ENCODE data around the gene SKAP2. TPM values are rescaled to one million over a fixed set of nuclear protein-coding genes. Genes with fewer than 3 reads are reported as not detected.

The SKAP2 gene
- total RNA-seq, 1 donor: 19.5 TPM

- no peak overlapping the region for H3K27ac ChIP-seq (ENCODE audit: low read depth, low read length)
- no peak overlapping the region for H2AFZ ChIP-seq (ENCODE audit: low read length)
- peaks cover 9% of the 10 kb centered on the region for H3K4me1 ChIP-seq (ENCODE audit: insufficient read depth, low read length)
- H3K27me3 ChIP-seq (ENCODE audit: insufficient read depth, low read length): no peaks in the 10 kb centered on the region
- H3K4me3 ChIP-seq (ENCODE audit: insufficient read depth, low read length): no peak overlapping the region
- no peaks in the 10 kb centered on the region for H3K36me3 ChIP-seq (ENCODE audit: insufficient read depth, low read length)
- no peak overlapping the region for H3K4me2 ChIP-seq (ENCODE audit: insufficient read depth, low read length)
- DNase-seq (ENCODE audit: insufficient read length, low spot score, missing footprints): no peak
- no peaks in the 10 kb centered on the region for H3K9me3 ChIP-seq (ENCODE audit: low read depth, low read length)
- H3K79me2 ChIP-seq (ENCODE audit: insufficient read depth, low read length): no peaks in the 10 kb centered on the region
- H4K20me1 ChIP-seq (ENCODE audit: insufficient read depth, low read length): no peaks in the 10 kb centered on the region
- TF ChIP-seq CTCF (IDR thresholded peaks at IDR 0.05; ENCODE audit: extremely low read depth, low read depth, low read length): no peak
These were observed 176.0 kb downstream of the SKAP2 start for GRCh38 chr7:26688388-26688787.

- Histone ChIP-seq H3K4me1 (ENCODE audit: insufficient read depth, low read length) (peaks cover 9% of the 10 kb centered on the region), H3K4me2 (ENCODE audit: insufficient read depth, low read length) (peak overlapping the region; percentile 72), H2AFZ (ENCODE audit: low read length) (peak overlapping the region; percentile 67), H3K27me3 (ENCODE audit: insufficient read depth, low read length) (no peaks in the 10 kb centered on the region), H4K20me1 (ENCODE audit: insufficient read depth, low read length) (no peaks in the 10 kb centered on the region), H3K9me3 (ENCODE audit: low read depth, low read length) (no peaks in the 10 kb centered on the region), H3K79me2 (ENCODE audit: insufficient read depth, low read length) (no peaks in the 10 kb centered on the region), H3K27ac (ENCODE audit: low read depth, low read length) (peak overlapping the region; percentile 48), H3K36me3 (ENCODE audit: insufficient read depth, low read length) (no peaks in the 10 kb centered on the region), H3K4me3 (ENCODE audit: insufficient read depth, low read length) (no peak overlapping the region)
- TF ChIP-seq CTCF (IDR thresholded peaks at IDR 0.05; ENCODE audit: extremely low read depth, low read depth, low read length): no peak
- no peak for DNase-seq (ENCODE audit: insufficient read length, low spot score, missing footprints)
These were observed 177.4 kb downstream of the SKAP2 start for GRCh38 chr7:26687032-26687431.

- TF ChIP-seq CTCF (IDR thresholded peaks at IDR 0.05; ENCODE audit: extremely low read depth, low read depth, low read length): peak; percentile 73
- Histone ChIP-seq H3K4me1 (ENCODE audit: insufficient read depth, low read length) (peaks cover 9% of the 10 kb centered on the region), H3K79me2 (ENCODE audit: insufficient read depth, low read length) (no peaks in the 10 kb centered on the region), H4K20me1 (ENCODE audit: insufficient read depth, low read length) (no peaks in the 10 kb centered on the region), H3K36me3 (ENCODE audit: insufficient read depth, low read length) (no peaks in the 10 kb centered on the region), H3K4me2 (ENCODE audit: insufficient read depth, low read length) (peak overlapping the region; percentile 72), H2AFZ (ENCODE audit: low read length) (peak overlapping the region; percentile 67), H3K4me3 (ENCODE audit: insufficient read depth, low read length) (no peak overlapping the region), H3K27me3 (ENCODE audit: insufficient read depth, low read length) (no peaks in the 10 kb centered on the region), H3K27ac (ENCODE audit: low read depth, low read length) (peak overlapping the region; percentile 48), H3K9me3 (ENCODE audit: low read depth, low read length) (no peaks in the 10 kb centered on the region)
- no peak for DNase-seq (ENCODE audit: insufficient read length, low spot score, missing footprints)
These were observed 177.9 kb downstream of the SKAP2 start for GRCh38 chr7:26686448-26686981.

GRCh38 chr7:26685606-26686005, 178.8 kb downstream of the SKAP2 start:
- TF ChIP-seq CTCF (IDR thresholded peaks at IDR 0.05; ENCODE audit: extremely low read depth, low read depth, low read length): no peak
- H3K9me3 ChIP-seq (ENCODE audit: low read depth, low read length): no peaks in the 10 kb centered on the region
- H2AFZ ChIP-seq (ENCODE audit: low read length): peak overlapping the region; percentile 52
- no peaks in the 10 kb centered on the region for H4K20me1 ChIP-seq (ENCODE audit: insufficient read depth, low read length)
- H3K36me3 ChIP-seq (ENCODE audit: insufficient read depth, low read length): no peaks in the 10 kb centered on the region
- no peak overlapping the region for H3K4me3 ChIP-seq (ENCODE audit: insufficient read depth, low read length)
- no peaks in the 10 kb centered on the region for H3K79me2 ChIP-seq (ENCODE audit: insufficient read depth, low read length)
- no peak overlapping the region for H3K27ac ChIP-seq (ENCODE audit: low read depth, low read length)
- H3K4me1 ChIP-seq (ENCODE audit: insufficient read depth, low read length): peaks cover 9% of the 10 kb centered on the region
- no peak for DNase-seq (ENCODE audit: insufficient read length, low spot score, missing footprints)
- H3K27me3 ChIP-seq (ENCODE audit: insufficient read depth, low read length): no peaks in the 10 kb centered on the region
- no peak overlapping the region for H3K4me2 ChIP-seq (ENCODE audit: insufficient read depth, low read length)

Measured in osteoblast (primary cell).